DOHH2 (cell line): ENCODE measurements around the gene NINJ2.

Experiments used
- CTCF ChIP-seq: fragments of 200-600 bp; sonication (generic); IDR thresholded peaks from one replicate; pipeline ENCODE4 v1.5.1; 2014; ENCODE audit warnings: antibody characterized with exemption, mild to moderate bottlenecking, low read depth, low read length; ENCODE audit not compliant: poor library complexity, severe bottlenecking
- EZH2phosphoT487 ChIP-seq: fragments of 200-600 bp; sonication (generic); IDR thresholded peaks from 2 replicates; pipeline ENCODE4 v1.6.1; 2017; ENCODE audit warnings: borderline replicate concordance, mild to moderate bottlenecking, antibody characterized with exemption, low read length, moderate library complexity, mixed read lengths

- no peak for TF ChIP-seq CTCF
- no peak for TF ChIP-seq EZH2phosphoT487
Observed at GRCh38 chr12:646442-647384, 16.5 kb downstream of the NINJ2 start.
